ENCODE results near the gene OR10A6. TPM values are rescaled to one million over a fixed set of nuclear protein-coding genes. Genes with fewer than 3 reads are reported as not detected.

The OR10A6 gene
- total RNA-seq, 1 donor from 2014 or later: not detected

DNA sequence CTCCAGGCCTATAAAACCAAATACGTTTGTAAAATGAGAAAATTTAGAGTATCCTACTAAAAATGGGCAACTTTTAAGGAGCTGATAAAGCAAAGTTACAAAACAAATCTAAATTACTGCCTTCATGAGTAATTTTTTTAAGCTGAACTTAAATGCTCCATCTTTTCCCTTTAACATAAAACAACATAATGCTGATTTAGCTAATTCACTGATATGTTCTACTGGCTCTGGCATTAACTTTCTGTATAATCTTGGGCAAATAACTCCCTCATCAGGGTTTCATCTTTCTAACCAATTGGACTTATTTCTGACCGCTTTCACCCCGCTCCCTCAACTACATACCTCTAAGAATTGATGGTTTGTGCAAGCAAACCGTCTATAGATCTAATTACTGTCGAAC, 10.1 kb upstream of the OR10A6 start:
- Histone ChIP-seq H3K27me3 (ENCODE audit: low read depth) (no peaks in the 10 kb centered on the region), H3K36me3 (no peaks in the 10 kb centered on the region), H3K27ac (no peak overlapping the region), H3K9me3 (peaks cover 21% of the 10 kb centered on the region), H3K4me1 (no peaks in the 10 kb centered on the region), H3K4me3 (no peak overlapping the region)
- intact Hi-C loops (cut with DNase I): no loop called here
- DNase-seq (no peak), ATAC-seq (no peak)
- no peak for TF ChIP-seq CTCF (IDR thresholded peaks at IDR 0.05)

DNA sequence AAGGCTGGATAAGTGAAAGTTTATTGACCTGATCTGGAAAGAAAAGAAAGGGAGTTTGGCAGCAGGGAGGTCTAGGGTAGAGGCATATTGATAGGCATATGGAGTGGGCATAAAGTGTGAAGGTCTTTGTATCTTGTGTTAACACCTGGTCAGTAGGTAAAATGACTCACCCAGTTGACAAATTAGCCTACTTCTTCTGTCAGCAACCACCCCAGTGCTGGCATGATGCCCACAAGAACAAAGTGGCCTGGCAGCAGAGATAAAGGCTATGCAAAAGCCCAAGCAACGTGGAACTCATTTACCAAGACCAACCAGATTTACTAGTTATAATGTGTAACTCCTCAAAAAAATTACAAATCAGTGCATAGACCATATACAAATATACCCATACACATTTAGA, 5.5 kb upstream of the OR10A6 start:
- intact Hi-C loops (cut with DNase I): no loop called here
- Histone ChIP-seq H3K27me3 (ENCODE audit: low read depth) (no peaks in the 10 kb centered on the region), H3K9me3 (no peaks in the 10 kb centered on the region), H3K27ac (no peak overlapping the region), H3K36me3 (no peaks in the 10 kb centered on the region), H3K4me1 (no peaks in the 10 kb centered on the region), H3K4me3 (no peak overlapping the region)
- ATAC-seq (no peak), DNase-seq (no peak)
- no peak for TF ChIP-seq CTCF (IDR thresholded peaks at IDR 0.05)

- no peaks in the 10 kb centered on the region for H3K9me3 ChIP-seq
- H3K36me3 ChIP-seq: no peaks in the 10 kb centered on the region
- DNase-seq (no peak), ATAC-seq (no peak)
- no peak overlapping the region for H3K27ac ChIP-seq
- intact Hi-C loops (cut with DNase I): no loop called here
- no peak for TF ChIP-seq CTCF (IDR thresholded peaks at IDR 0.05)
- H3K27me3 ChIP-seq (ENCODE audit: low read depth): no peaks in the 10 kb centered on the region
- no peaks in the 10 kb centered on the region for H3K4me1 ChIP-seq
- H3K4me3 ChIP-seq: no peak overlapping the region
Observed at GRCh38 chr11:7927635-7928034, 3.4 kb downstream of the OR10A6 start.

GRCh38 chr11:7924536-7924935, 6.5 kb downstream of the OR10A6 start:
- no peak for TF ChIP-seq CTCF (IDR thresholded peaks at IDR 0.05)
- H3K9me3 ChIP-seq: no peaks in the 10 kb centered on the region
- no peaks in the 10 kb centered on the region for H3K27me3 ChIP-seq (ENCODE audit: low read depth)
- no peaks in the 10 kb centered on the region for H3K4me1 ChIP-seq
- intact Hi-C loops (cut with DNase I): no loop called here
- no peaks in the 10 kb centered on the region for H3K36me3 ChIP-seq
- no peak overlapping the region for H3K27ac ChIP-seq
- no peak for ATAC-seq
- no peak for DNase-seq
- H3K4me3 ChIP-seq: no peak overlapping the region

- Histone ChIP-seq H3K27me3 (ENCODE audit: low read depth) (no peaks in the 10 kb centered on the region), H3K9me3 (no peaks in the 10 kb centered on the region), H3K36me3 (no peaks in the 10 kb centered on the region), H3K4me3 (no peak overlapping the region), H3K4me1 (no peaks in the 10 kb centered on the region), H3K27ac (no peak overlapping the region)
- intact Hi-C loops (cut with DNase I): no loop called here
- no peak for TF ChIP-seq CTCF (IDR thresholded peaks at IDR 0.05)
- DNase-seq (no peak), ATAC-seq (no peak)
Observed at GRCh38 chr11:7918141-7918540, 12.9 kb downstream of the OR10A6 start.

DNA sequence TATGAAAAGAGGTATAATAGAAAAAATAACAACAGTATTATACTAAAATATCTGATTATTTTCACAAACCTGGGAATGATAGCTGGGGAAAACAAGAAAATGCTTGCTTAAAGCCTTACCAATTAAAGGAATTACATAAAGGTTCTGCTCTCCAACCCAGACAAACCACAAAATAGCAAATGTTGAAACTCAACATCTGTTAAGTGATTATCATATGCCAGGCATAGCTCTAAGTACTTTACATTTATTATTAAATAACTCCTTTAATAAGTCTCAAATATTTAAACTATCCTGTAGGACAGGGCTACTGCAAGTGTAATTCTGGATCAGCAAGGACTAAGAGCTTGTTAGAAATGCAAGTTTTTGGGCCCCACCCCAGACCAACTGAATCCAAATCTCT, 20.1 kb downstream of the OR10A6 start:
- Histone ChIP-seq H3K36me3 (no peaks in the 10 kb centered on the region), H3K27ac (no peak overlapping the region), H3K4me3 (no peak overlapping the region), H3K9me3 (no peaks in the 10 kb centered on the region), H3K27me3 (ENCODE audit: low read depth) (no peaks in the 10 kb centered on the region), H3K4me1 (peaks cover 7% of the 10 kb centered on the region)
- ATAC-seq (no peak), DNase-seq (no peak)
- TF ChIP-seq CTCF (IDR thresholded peaks at IDR 0.05): no peak
- intact Hi-C loops (cut with DNase I): no loop called here
